ENCODE results near the gene TAS2R1.

GRCh38 chr5:9644630-9645029, 14.5 kb upstream of the TAS2R1 start:
- no peak for TF ChIP-seq EZH2 (IDR thresholded peaks at IDR 0.05; ENCODE audit: insufficient read depth, poor library complexity, severe bottlenecking)
- TF ChIP-seq EZH2phosphoT487 (IDR thresholded peaks at IDR 0.05; ENCODE audit: insufficient read depth, low read depth) = no peak

Measured in GM23248 (cell line).